ENCODE results near the gene SBF2.

DNA sequence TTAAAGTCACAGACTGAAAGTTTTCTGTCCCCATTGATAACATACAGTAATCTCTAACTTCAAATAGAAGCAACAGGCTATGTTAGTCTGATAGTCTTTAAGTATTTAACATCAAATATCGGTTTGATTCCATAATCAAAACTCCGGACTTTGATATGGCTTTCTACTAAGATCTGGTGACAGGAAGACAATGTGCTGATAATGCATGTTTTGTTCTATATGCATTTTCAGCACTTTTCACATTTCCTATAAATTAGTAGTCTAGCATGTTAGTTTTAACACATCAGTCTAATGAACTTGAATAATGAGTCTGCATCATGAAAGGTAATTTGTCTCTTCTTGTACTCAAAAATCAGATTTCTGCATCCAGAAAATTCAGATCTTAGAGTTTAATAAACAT lies 252.7 kb downstream of the SBF2 start:
- TF ChIP-seq, protein P1, sequence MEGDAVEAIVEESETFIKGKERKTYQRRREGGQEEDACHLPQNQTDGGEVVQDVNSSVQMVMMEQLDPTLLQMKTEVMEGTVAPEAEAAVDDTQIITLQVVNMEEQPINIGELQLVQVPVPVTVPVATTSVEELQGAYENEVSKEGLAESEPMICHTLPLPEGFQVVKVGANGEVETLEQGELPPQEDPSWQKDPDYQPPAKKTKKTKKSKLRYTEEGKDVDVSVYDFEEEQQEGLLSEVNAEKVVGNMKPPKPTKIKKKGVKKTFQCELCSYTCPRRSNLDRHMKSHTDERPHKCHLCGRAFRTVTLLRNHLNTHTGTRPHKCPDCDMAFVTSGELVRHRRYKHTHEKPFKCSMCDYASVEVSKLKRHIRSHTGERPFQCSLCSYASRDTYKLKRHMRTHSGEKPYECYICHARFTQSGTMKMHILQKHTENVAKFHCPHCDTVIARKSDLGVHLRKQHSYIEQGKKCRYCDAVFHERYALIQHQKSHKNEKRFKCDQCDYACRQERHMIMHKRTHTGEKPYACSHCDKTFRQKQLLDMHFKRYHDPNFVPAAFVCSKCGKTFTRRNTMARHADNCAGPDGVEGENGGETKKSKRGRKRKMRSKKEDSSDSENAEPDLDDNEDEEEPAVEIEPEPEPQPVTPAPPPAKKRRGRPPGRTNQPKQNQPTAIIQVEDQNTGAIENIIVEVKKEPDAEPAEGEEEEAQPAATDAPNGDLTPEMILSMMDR (optimal IDR thresholded peaks at IDR 0.05 in 1 of 3, IDR thresholded peaks at IDR 0.05 in 1 of 3, conservative IDR thresholded peaks at IDR 0.05 in 1 of 3; ENCODE audit: extremely low read depth in 1 of 3, insufficient read depth in 2 of 3, low read length in 3 of 3) = no peak
- no peak for TF ChIP-seq EZH2 (IDR thresholded peaks at IDR 0.05; ENCODE audit: low read length)

All from keratinocyte (primary cell).